GM12892 (cell line): ENCODE data around the gene CCNYL1.

Experiments
- POLR2A ChIP-seq: IDR thresholded peaks from 2 replicates; pipeline ENCODE4 v1.6.1; 2011; ENCODE audit warnings: low read depth, low read length, control low read depth
- TAF1 ChIP-seq: IDR thresholded peaks from 2 replicates; pipeline ENCODE4 v1.6.1; 2011; ENCODE audit warnings: low read depth, mild to moderate bottlenecking, control low read depth, low read length, borderline replicate concordance

GRCh38 chr2:207734264-207734635 is 22.8 kb downstream of the CCNYL1 start:
- TF ChIP-seq POLR2A (no peak), TAF1 (no peak)
